ENCODE data around the gene CACNG4.

The CACNG4 gene

GRCh38 chr17:67003231-67003630, 38.7 kb downstream of the CACNG4 start:
- no peak for DNase-seq (ENCODE audit: low read depth, low spot score)
- no peak overlapping the region for H3K4me3 ChIP-seq (ENCODE audit: low read length)

GRCh38 chr17:67004181-67004580, 39.7 kb downstream of the CACNG4 start:
- DNase-seq (ENCODE audit: low read depth, low spot score), result no peak
- no peak overlapping the region for H3K4me3 ChIP-seq (ENCODE audit: low read length)

GRCh38 chr17:67007266-67007665, 42.8 kb downstream of the CACNG4 start:
- no peak for DNase-seq (ENCODE audit: low read depth, low spot score)

DNA sequence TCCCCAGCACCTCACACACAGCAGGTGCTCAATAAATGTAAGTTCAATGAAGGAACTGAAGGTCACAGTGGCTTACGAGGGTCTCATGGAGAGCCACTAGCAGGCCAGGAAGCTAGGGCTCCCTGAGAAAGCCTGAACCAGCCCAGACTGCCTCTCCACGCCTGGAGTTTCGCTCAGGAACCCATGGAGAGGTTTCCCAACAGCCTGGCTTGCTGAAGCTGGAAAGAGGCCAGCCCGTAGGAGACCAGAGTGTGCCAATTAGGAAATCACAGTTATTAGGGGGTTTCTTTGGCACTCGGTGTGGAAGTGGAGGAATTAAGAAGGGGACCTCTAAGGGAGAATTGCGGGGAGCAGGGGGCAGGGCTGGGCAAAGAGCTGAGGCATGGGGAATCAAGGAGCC, 43.6 kb downstream of the CACNG4 start:
- no peak for DNase-seq (ENCODE audit: low read depth, low spot score)
- H3K4me3 ChIP-seq (ENCODE audit: low read length), result no peak overlapping the region

More at GRCh38 chr17:67007266-67007665, 42.8 kb downstream of the CACNG4 start:
- no peak overlapping the region for H3K4me3 ChIP-seq (ENCODE audit: low read length)

DNA sequence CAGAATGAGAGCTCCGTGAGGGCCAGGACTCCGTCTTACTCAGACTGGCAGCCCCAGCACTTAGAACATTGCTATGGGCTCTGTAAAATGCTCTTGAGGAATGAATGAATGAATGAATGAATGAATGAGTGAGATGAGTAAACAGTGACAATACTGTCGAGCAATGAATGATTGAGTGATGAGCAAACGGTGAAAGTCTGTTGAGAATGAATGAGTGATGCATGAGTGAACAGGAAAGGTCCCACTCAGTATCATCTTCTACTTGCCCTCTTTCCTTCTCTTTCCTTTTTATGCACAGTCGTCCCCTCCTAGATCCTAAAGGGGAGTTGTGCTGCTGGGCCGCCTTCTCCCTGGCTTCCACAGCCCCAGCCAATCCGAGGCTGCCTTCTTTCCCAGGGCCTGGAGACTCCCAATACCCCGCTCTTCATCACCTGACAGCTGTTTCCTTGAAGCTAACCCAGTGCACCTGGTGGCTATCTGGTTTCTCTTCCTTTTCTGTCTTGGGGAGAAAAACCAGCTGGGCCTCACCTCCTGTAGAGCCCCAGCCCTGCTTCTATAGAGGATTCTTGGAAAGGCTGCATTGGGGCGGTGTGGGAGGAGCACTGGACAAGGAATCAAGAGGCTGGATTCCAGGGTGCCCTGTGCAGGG, 47.1 kb downstream of the CACNG4 start:
- no peak overlapping the region for H3K4me3 ChIP-seq (ENCODE audit: low read length)
- no peak for DNase-seq (ENCODE audit: low read depth, low spot score)

DNA sequence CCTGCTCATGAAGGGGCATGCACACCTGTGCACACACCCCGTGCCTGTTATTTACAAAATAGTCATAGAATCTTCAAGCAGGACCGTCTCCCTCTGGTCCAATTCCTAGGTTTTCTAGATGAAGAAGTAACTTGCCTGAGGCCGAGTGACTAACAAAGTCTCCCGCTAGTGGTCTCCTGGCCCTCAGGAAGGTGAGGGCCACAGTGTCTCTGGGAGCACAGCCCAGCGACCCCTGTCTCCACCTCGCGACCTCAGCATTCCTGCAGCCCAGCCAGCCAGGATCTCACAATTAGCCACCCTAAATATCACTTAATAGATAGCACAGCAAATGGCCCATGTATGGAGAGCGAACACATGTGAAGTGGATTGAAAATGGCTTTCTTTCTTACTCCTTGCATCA, 49.4 kb downstream of the CACNG4 start:
- no peak overlapping the region for H3K4me3 ChIP-seq (ENCODE audit: low read length)
- no peak for DNase-seq (ENCODE audit: low read depth, low spot score)

DNA sequence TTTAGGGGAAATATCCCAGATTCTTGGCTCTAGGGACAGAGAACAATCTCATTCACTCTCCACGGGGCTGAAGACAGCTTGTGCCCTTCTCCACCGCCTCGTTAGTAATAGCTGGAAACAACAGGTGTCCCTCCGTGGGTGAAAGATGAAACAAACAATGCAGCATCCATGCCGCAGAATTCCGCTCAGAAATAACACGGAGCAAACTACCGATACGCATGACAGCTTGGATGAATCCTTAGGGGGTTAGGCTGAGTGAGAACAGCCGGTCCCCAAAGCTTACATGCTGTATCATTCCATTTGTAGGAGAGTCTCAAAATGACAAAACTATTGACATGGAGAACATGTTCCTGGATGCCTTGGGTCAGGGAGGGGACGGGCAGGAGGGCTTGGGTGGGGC, 50.5 kb downstream of the CACNG4 start:
- no peak for DNase-seq (ENCODE audit: low read depth, low spot score)

GRCh38 chr17:67016039-67016762, 51.7 kb downstream of the CACNG4 start:
- no peak overlapping the region for H3K4me3 ChIP-seq (ENCODE audit: low read length)
- DNase-seq (ENCODE audit: low read depth, low spot score), result no peak

More for the DNA sequence above, 50.5 kb downstream of the CACNG4 start:
- H3K4me3 ChIP-seq (ENCODE audit: low read length), result no peak overlapping the region

- DNase-seq (ENCODE audit: low read depth, low spot score), result no peak
- no peak overlapping the region for H3K4me3 ChIP-seq (ENCODE audit: low read length)
Measured at GRCh38 chr17:67017910-67018309, 53.4 kb downstream of the CACNG4 start.

DNA sequence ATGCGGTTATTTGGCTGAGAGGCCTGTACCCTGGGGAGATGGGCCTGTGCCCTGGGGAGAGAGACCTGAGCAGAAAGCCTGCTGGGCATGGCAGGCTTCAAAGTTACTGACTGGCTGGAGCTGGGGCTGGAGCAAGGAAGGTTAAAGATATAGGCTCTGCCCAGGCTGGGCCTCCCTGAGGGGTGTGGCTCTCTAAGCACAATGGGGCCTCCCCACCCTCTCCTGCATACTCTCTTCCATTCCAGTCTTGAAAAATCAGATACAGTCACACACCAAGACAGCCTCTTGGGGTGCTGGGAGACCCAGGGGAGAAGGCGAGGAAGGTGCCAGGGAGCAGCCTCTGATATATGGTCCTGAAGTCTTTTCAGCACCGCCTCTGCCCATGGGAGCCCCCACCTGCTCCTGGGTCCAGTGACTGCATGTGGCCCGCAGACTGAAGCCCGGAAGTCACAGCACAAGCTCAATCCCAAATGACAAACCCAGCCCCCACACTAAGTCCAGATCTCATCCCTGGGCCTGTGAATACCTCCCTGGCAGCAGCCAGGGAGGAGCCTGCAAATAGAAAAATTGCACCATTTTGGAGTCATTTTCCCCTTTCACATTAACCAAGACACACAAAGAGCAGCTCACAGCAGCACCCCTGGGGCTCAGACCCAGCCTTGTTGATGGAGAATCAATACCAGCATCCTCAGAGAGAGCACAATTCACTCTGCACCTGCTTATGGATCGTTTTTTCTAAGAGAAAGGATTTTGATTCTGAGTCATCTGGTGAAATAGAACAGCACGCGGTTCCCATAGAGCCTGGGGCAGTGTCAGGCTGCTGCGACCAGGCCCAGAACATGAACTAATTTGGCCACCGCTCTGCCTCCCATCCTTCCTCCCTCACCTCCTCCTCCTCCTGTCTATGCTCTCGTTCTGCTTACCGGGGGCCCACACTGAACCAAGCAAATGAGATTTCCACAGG, 54.2 kb downstream of the CACNG4 start:
- no peak overlapping the region for H3K4me3 ChIP-seq (ENCODE audit: low read length)
- DNase-seq (ENCODE audit: low read depth, low spot score), result no peak

- H3K4me3 ChIP-seq (ENCODE audit: low read length), result no peak overlapping the region
- no peak for DNase-seq (ENCODE audit: low read depth, low spot score)
Measured at GRCh38 chr17:67019809-67020208, 55.3 kb downstream of the CACNG4 start.

DNA sequence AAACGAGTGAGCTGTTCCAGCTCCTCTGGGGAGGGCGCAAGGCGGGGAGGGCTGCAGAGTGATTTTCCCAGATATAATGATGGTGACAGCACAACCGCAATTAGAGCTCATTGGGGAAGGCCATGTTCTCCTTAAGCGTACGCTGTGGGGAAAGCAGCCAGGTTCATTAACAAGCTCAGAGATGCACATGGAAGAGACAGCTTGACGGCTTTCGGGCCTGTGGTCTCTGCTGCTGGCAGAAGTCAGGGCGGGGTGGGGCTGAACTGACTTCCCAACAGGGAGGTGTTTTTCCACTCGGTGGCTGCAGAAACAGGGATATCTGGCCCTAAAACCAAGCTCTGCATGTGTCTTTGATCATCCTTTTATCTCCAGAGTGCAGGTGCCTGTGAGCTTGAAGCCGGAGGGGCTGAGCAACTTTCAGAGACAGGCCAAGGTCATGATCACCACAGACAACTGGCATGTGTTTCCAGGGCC, 55.8 kb downstream of the CACNG4 start:
- H3K4me3 ChIP-seq (ENCODE audit: low read length), result no peak overlapping the region
- DNase-seq (ENCODE audit: low read depth, low spot score), result no peak

- no peak for DNase-seq (ENCODE audit: low read depth, low spot score)
- H3K4me3 ChIP-seq (ENCODE audit: low read length), result no peak overlapping the region
Measured at GRCh38 chr17:67021196-67021595, 56.7 kb downstream of the CACNG4 start.

DNA sequence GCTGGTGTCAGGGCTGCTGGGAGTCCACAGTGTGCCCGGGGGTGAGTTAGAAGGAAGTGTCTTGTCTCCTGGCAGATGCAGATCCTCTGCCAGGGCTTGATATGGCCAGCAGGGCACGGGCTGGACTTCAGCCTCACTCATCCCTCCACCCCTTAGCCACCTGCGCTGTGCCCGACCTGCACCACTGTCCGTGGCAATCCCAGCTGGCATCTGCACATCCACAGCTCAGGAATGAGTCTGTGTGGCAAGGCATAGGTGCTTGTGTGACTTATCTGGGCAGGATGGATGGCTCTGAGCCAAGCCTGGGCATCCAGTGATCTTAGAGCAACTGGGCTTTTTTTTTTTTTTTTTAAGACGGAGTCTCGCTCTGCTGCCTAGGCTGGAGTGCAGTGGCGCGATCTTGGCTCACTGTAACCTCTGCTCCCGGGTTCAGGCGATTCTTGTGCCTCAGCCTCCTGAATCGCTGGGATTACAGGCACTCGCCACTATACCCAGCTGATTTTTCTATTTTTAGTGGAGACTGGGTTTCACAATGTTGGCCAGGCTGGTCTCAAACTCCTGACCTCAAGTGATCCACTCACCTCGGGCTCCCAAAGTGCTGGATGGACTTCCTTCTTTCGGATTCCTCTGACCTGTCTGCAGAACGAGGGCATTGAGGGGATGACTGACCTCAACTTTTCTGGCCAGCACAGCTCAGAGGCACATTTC, 57.4 kb downstream of the CACNG4 start:
- DNase-seq (ENCODE audit: low read depth, low spot score), result no peak
- no peak overlapping the region for H3K4me3 ChIP-seq (ENCODE audit: low read length)

DNA sequence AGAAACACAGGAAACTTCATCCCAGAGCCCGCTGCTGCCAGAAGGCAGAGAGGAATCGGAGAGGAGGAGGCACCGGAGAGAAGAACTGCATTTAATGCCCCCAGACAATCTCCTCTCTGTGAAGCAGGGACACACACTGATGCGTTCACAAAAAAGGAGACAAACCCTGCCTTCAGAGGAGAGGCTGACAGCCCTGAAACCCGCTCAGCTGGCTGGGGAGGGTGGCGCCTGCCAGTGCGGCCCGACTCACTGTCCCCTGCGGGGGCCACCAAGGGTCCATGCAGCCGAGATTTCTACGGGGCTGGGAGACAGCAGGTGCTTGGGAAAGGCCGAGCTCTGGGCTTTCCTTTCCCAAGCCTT, 57.9 kb downstream of the CACNG4 start:
- no peak for DNase-seq (ENCODE audit: low read depth, low spot score)
- H3K4me3 ChIP-seq (ENCODE audit: low read length), result no peak overlapping the region

DNA sequence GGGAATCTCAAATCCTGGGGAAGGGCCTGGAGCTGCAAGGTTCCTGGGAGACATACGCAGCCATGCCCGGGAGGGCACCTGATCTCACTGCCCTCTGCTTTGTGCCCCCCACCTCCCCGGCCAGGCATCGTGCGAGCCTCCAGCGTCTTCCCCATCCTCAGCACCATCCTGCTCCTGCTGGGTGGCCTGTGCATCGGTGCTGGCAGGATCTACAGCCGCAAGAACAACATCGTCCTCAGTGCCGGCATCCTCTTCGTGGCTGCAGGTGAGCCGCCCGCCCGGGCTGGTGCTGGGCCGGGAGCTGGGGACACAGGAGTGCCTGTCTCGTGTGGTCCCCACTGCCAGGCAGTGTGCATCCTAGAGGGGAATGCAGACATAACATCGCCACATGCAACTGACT, 60.2 kb downstream of the CACNG4 start:
- DNase-seq (ENCODE audit: low read depth, low spot score), result no peak
- H3K4me3 ChIP-seq (ENCODE audit: low read length), result no peak overlapping the region

- no peak overlapping the region for H3K4me3 ChIP-seq (ENCODE audit: low read length)
- no peak for DNase-seq (ENCODE audit: low read depth, low spot score)
Measured at GRCh38 chr17:67025216-67025792, 60.8 kb downstream of the CACNG4 start.

- no peak overlapping the region for H3K4me3 ChIP-seq (ENCODE audit: low read length)
- no peak for DNase-seq (ENCODE audit: low read depth, low spot score)
Measured at GRCh38 chr17:67026341-67026740, 61.8 kb downstream of the CACNG4 start.
